Measurements from ENCODE around the gene NDFIP2. TPM values are rescaled to one million over a fixed set of nuclear protein-coding genes. Genes with fewer than 3 reads are reported as not detected.
A peak's percentile ranks its signal among the peaks of the same experiment; 100 is the strongest.

NDFIP2 gene
- total and polyA plus RNA-seq, 10 of the 15 experiments (the other 5 are each of a cell fraction or from before 2014, with no cell fraction given) = 17.9 to 57.2 (median 30.6) TPM

DNA sequence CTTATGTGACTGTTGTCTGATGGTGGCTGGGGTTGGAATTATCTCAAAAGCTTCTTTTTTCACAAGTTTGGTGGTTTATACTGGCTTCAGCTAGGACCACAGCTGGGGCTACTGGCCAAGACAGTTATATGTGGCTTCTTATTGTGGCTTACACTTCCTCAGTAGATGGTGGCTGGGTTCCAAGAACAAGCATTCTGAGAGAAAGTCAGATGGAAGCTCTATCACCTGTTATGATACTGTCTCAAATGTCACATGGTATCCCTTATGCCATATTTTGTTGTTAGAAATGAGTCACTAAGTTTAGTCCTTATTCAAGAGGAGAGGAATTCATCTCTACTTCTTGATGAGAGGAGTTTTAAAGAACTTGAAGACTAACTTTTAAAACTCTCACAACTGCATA lies 41.6 kb downstream of the NDFIP2 start:
- H3K4me1 ChIP-seq (ENCODE audit: control insufficient read depth, insufficient read depth, low read length) = peaks cover 6% of the 10 kb centered on the region
- SMC1A ChIA-PET (ENCODE audit: uncharacterized antibody, unreplicated experiment) = interaction anchor here (0.9 to 2.1 kb wide), 8 partner anchors 9 to 335 kb away, joined by 3 to 10 read pairs (median 3); no protein-coding TSS in a partner anchor
- H4K20me1 ChIP-seq (ENCODE audit: control insufficient read depth, insufficient read depth) = no peaks in the 10 kb centered on the region
- BruUV-seq (replicated peaks) = no TSS peak
- H3K9ac ChIP-seq (ENCODE audit: control insufficient read depth, insufficient read depth, low read length) = no peak overlapping the region
- DNase-seq (ENCODE audit: low read depth, low spot score) (peak; percentile 69), FAIRE-seq (peak; percentile 62), ATAC-seq (peak; percentile 91)
- no peaks in the 10 kb centered on the region for H3K9me3 ChIP-seq (replicated peaks; ENCODE audit: control insufficient read depth, insufficient read depth, low read length)
- POLR2A ChIA-PET = interaction anchor here (0.6 to 1.6 kb wide), 3 partner anchors 20 to 58 kb away, joined by 3 to 6 read pairs (median 3); no protein-coding TSS in a partner anchor
- intact Hi-C loops (cut with micrococcal nuclease; ENCODE audit: unreplicated experiment) (loop anchor here (5.0 kb wide), 1 partner anchor 40 kb away; the partner anchor contains the start of gene NDFIP2), in situ Hi-C loops (cut with MboI) (no loop called here)
- H3K27me3 ChIP-seq (replicated peaks in 1 of 2; ENCODE audit: control insufficient read depth in 2 of 2, insufficient read depth in 2 of 2, low read length in 1 of 2) = no peaks in the 10 kb centered on the region
- H3K27ac ChIP-seq (ENCODE audit: control insufficient read depth, insufficient read depth) = no peak overlapping the region
- H3K4me3 ChIP-seq = no peak overlapping the region
- H3K36me3 ChIP-seq (ENCODE audit: control insufficient read depth in 2 of 2, insufficient read depth in 2 of 2, low read length in 1 of 2) = no peaks in the 10 kb centered on the region; a peak in 1 of 4 replicates
- no peak overlapping the region for H3K4me2 ChIP-seq (ENCODE audit: control insufficient read depth, insufficient read depth)
- CTCF ChIA-PET = interaction anchor here (1.1 to 2.0 kb wide), 5 partner anchors 10 to 99 kb away, joined by 3 to 11 read pairs (median 4); no protein-coding TSS in a partner anchor
- H2AFZ ChIP-seq (ENCODE audit: control insufficient read depth, low read depth, low read length) = no peak overlapping the region
- H3K79me2 ChIP-seq (ENCODE audit: control insufficient read depth, insufficient read depth, low read length) = no peaks in the 10 kb centered on the region
- RAD21 ChIA-PET (ENCODE audit: unreplicated experiment) = interaction anchor here (0.8 kb wide), 1 partner anchor 40 kb away, joined by 3 read pairs; no protein-coding TSS in a partner anchor
- TF ChIP-seq, protein P1, sequence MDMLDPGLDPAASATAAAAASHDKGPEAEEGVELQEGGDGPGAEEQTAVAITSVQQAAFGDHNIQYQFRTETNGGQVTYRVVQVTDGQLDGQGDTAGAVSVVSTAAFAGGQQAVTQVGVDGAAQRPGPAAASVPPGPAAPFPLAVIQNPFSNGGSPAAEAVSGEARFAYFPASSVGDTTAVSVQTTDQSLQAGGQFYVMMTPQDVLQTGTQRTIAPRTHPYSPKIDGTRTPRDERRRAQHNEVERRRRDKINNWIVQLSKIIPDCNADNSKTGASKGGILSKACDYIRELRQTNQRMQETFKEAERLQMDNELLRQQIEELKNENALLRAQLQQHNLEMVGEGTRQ (IDR thresholded peaks at IDR 0.05; ENCODE audit: borderline replicate concordance, low read depth, low read length) = peak; percentile 52; the same call in 1 of the 2 replicates
- TF ChIP-seq, protein P2, sequence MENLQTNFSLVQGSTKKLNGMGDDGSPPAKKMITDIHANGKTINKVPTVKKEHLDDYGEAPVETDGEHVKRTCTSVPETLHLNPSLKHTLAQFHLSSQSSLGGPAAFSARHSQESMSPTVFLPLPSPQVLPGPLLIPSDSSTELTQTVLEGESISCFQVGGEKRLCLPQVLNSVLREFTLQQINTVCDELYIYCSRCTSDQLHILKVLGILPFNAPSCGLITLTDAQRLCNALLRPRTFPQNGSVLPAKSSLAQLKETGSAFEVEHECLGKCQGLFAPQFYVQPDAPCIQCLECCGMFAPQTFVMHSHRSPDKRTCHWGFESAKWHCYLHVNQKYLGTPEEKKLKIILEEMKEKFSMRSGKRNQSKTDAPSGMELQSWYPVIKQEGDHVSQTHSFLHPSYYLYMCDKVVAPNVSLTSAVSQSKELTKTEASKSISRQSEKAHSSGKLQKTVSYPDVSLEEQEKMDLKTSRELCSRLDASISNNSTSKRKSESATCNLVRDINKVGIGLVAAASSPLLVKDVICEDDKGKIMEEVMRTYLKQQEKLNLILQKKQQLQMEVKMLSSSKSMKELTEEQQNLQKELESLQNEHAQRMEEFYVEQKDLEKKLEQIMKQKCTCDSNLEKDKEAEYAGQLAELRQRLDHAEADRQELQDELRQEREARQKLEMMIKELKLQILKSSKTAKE (IDR thresholded peaks at IDR 0.05; ENCODE audit: low read depth, poor library complexity, severe bottlenecking) = peak; percentile 36
- 0 out of 2 replicates have a peak, but pooled peaks have one; percentile 47 for TF ChIP-seq TCF12 (IDR thresholded peaks at IDR 0.05; ENCODE audit: low read depth, low read length)
- peak; percentile 95 for TF ChIP-seq RUNX3 (IDR thresholded peaks at IDR 0.05; ENCODE audit: low read length)
- no peak for TF ChIP-seq CREB1 (IDR thresholded peaks at IDR 0.05; ENCODE audit: low read depth)
- TF ChIP-seq TARDBP (IDR thresholded peaks at IDR 0.05; ENCODE audit: borderline replicate concordance) = no peak
- peak; percentile 35; the same call in 1 of the 2 replicates for TF ChIP-seq JUNB (IDR thresholded peaks at IDR 0.05)
- TF ChIP-seq RAD51 (IDR thresholded peaks at IDR 0.05) = peak; percentile 93
- TF ChIP-seq NFIC (IDR thresholded peaks at IDR 0.05; ENCODE audit: low read depth, low read length) = peak; percentile 68
- TF ChIP-seq RCOR1 (conservative IDR thresholded peaks at IDR 0.05; ENCODE audit: low read depth, low read length) = no peak
- TF ChIP-seq TAF1 (IDR thresholded peaks at IDR 0.05; ENCODE audit: borderline replicate concordance, low read depth, low read length) = no peak
- TF ChIP-seq, protein P3, sequence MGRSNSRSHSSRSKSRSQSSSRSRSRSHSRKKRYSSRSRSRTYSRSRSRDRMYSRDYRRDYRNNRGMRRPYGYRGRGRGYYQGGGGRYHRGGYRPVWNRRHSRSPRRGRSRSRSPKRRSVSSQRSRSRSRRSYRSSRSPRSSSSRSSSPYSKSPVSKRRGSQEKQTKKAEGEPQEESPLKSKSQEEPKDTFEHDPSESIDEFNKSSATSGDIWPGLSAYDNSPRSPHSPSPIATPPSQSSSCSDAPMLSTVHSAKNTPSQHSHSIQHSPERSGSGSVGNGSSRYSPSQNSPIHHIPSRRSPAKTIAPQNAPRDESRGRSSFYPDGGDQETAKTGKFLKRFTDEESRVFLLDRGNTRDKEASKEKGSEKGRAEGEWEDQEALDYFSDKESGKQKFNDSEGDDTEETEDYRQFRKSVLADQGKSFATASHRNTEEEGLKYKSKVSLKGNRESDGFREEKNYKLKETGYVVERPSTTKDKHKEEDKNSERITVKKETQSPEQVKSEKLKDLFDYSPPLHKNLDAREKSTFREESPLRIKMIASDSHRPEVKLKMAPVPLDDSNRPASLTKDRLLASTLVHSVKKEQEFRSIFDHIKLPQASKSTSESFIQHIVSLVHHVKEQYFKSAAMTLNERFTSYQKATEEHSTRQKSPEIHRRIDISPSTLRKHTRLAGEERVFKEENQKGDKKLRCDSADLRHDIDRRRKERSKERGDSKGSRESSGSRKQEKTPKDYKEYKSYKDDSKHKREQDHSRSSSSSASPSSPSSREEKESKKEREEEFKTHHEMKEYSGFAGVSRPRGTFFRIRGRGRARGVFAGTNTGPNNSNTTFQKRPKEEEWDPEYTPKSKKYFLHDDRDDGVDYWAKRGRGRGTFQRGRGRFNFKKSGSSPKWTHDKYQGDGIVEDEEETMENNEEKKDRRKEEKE (IDR thresholded peaks at IDR 0.05) = no peak
- TF ChIP-seq SPI1 (IDR thresholded peaks at IDR 0.05; ENCODE audit: borderline replicate concordance, insufficient read depth, low read depth, low read length) = peak; percentile 78
- TF ChIP-seq IKZF2 (IDR thresholded peaks at IDR 0.05) = peak; percentile 29 to 55; a peak in 2 of 4 replicates
- peak; percentile 71; the same call in 1 of the 2 replicates for TF ChIP-seq TCF3 (IDR thresholded peaks at IDR 0.05; ENCODE audit: borderline replicate concordance, insufficient read depth, low read depth, low read length)
- TF ChIP-seq IKZF1 (conservative IDR thresholded peaks at IDR 0.05) = 0 out of 2 replicates have a peak, but pooled peaks have one; percentile 30
- TF ChIP-seq, protein P4, sequence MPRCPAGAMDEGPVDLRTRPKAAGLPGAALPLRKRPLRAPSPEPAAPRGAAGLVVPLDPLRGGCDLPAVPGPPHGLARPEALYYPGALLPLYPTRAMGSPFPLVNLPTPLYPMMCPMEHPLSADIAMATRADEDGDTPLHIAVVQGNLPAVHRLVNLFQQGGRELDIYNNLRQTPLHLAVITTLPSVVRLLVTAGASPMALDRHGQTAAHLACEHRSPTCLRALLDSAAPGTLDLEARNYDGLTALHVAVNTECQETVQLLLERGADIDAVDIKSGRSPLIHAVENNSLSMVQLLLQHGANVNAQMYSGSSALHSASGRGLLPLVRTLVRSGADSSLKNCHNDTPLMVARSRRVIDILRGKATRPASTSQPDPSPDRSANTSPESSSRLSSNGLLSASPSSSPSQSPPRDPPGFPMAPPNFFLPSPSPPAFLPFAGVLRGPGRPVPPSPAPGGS (IDR thresholded peaks at IDR 0.05; ENCODE audit: borderline replicate concordance, insufficient read depth, low read depth, low read length, poor library complexity, severe bottlenecking) = no peak
